ENCODE data around the gene CHST15.
"Not testable (repeated sequence)": the region's sequence is repeated elsewhere in the genome, so short reads cannot be mapped to it uniquely, and the experiment has no call there.

The CHST15 gene

GRCh38 chr10:124039483-124040013 is 53.9 kb downstream of the CHST15 start:
- no peak overlapping the region for H3K27ac ChIP-seq
- no peak for TF ChIP-seq ZFX (IDR thresholded peaks at IDR 0.05)
- TF ChIP-seq, protein P1, sequence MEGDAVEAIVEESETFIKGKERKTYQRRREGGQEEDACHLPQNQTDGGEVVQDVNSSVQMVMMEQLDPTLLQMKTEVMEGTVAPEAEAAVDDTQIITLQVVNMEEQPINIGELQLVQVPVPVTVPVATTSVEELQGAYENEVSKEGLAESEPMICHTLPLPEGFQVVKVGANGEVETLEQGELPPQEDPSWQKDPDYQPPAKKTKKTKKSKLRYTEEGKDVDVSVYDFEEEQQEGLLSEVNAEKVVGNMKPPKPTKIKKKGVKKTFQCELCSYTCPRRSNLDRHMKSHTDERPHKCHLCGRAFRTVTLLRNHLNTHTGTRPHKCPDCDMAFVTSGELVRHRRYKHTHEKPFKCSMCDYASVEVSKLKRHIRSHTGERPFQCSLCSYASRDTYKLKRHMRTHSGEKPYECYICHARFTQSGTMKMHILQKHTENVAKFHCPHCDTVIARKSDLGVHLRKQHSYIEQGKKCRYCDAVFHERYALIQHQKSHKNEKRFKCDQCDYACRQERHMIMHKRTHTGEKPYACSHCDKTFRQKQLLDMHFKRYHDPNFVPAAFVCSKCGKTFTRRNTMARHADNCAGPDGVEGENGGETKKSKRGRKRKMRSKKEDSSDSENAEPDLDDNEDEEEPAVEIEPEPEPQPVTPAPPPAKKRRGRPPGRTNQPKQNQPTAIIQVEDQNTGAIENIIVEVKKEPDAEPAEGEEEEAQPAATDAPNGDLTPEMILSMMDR (conservative IDR thresholded peaks at IDR 0.05): no peak

DNA sequence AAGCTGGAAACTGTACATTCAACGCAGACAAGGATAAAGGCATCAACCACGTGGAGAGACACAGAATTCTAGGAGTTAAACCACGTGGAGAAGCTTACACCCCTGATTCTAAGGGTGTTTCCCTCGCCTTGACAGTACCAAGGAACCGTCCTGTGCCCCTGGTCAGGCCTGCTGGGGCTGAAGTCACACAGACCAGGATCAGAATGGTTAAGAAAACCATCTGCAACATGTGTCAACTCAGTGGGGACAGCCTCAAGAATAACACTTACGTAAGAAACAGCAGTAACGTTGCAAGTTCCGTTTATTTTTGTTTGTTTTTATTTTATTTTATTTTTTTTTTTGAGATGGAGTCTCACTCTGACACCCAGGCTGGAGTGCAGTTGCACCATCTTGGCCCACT is 55.6 kb downstream of the CHST15 start:
- no peak overlapping the region for H3K27ac ChIP-seq
- TF ChIP-seq, protein P1 (conservative IDR thresholded peaks at IDR 0.05): no peak
- TF ChIP-seq ZFX (IDR thresholded peaks at IDR 0.05): no peak

GRCh38 chr10:124037286-124037685 is 56.1 kb downstream of the CHST15 start:
- H3K27ac ChIP-seq: no peak overlapping the region
- TF ChIP-seq ZFX (IDR thresholded peaks at IDR 0.05): no peak
- TF ChIP-seq, protein P1 (conservative IDR thresholded peaks at IDR 0.05): no peak

- TF ChIP-seq, protein P1 (conservative IDR thresholded peaks at IDR 0.05): no peak
- TF ChIP-seq ZFX (IDR thresholded peaks at IDR 0.05): no peak
- no peak overlapping the region for H3K27ac ChIP-seq
Measured at GRCh38 chr10:124036746-124037145, 56.7 kb downstream of the CHST15 start.

DNA sequence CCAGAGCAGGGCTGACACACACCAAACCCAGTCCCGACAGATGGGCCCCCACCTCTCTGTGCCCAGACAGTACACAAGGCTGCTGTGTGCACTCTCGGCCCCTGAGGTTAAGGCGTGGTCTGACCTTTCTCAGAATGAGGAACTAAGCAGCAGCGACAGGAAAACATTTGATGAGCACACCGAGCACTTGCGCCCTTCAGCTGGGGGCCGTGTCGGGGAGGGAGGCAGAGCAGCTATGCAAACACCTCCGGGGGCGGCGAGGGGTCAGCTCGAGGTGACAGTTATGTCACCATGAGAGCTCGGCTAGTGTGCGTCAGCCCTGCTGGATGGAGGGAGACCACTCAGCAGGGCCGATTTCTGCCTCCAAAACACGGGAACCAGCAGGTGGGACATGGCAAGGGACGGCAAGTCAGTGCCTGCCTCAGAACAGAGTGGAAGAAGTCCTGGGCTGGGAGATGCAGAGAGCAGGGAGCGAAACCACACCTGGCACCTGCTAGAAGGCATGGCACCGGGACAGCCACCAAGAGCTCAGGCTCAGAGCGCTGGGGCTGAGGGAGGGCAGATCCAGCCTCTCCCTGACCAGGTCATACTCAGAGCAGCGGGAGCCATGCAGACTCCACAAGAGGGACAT is 57.4 kb downstream of the CHST15 start:
- no peak overlapping the region for H3K27ac ChIP-seq
- TF ChIP-seq ZFX (IDR thresholded peaks at IDR 0.05): no peak
- TF ChIP-seq, protein P1 (conservative IDR thresholded peaks at IDR 0.05): no peak

DNA sequence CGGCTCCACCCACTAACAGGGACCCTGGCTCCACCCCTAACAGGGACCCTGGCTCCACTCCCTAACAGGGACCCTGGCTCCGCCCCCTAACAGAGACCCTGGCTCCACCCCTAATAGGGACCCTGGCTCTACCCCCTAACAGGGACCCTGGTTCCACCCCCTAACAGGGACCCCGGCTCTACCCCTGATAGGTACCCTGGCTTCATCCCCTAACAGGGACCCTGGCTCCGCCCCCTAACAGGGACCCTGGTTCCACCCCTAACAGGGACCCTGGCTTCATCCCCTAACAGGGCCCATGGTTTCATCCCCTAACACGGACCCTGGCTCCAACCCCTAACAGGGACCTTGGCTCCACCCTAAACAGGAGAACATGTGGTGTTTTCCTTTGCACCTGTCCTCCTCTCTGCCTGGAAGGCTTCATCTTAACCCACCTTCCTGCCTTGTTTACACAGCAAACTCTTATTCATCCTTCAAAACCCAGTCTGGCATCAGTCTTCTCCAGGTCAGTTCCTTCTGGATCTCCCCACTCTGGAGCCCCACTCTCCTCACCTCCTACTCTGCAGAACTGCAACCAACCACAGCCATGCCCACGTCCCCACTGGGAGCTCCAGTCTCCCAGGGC is 58.0 kb downstream of the CHST15 start:
- H3K27ac ChIP-seq: no peak overlapping the region
- TF ChIP-seq ZFX (IDR thresholded peaks at IDR 0.05): no peak
- TF ChIP-seq, protein P1 (conservative IDR thresholded peaks at IDR 0.05): no peak

DNA sequence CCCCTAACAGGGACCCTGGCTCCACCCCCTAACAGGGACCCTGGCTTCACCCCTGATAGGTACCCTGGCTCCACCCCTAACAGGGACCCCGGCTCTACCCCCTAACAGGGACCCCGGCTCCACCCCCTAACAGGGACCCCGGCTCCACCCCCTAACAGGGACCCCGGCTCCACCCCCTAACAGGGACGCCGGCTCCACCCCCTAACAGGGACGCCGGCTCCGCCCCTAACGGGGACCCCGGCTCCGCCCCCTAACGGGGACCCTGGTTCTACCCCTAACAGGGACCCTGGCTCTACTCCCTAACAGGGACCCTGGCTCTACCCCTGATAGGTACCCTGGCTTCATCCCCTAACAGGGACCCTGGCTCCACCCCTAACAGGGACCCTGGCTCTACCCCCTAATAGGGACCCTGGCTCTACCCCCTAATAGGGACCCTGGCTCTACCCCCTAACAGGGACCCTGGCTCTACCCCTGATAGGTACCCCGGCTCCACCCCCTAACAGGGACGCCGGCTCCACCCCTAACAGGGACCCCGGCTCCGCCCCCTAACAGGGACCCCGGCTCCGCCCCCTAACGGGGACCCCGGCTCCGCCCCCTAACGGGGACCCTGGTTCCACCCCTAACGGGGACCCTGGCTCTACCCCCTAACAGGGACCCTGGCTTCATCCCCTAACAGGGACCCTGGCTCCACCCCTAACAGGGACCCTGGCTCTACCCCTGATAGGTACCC is 58.7 kb downstream of the CHST15 start:
- H3K27ac ChIP-seq: not testable (repeated sequence)
